ENCODE results near the gene ZNF281. TPM values are rescaled to one million over a fixed set of nuclear protein-coding genes. Genes with fewer than 3 reads are reported as not detected.

ZNF281 gene
- total RNA-seq, 1 donor, result 45.6 TPM

- no peak overlapping the region for H3K4me3 ChIP-seq (ENCODE audit: insufficient read depth, low read length)
- H3K4me2 ChIP-seq (ENCODE audit: insufficient read depth, low read length), result peak overlapping the region; percentile 13
- H3K27me3 ChIP-seq (ENCODE audit: insufficient read depth, low read length), result no peaks in the 10 kb centered on the region
- no peaks in the 10 kb centered on the region for H4K20me1 ChIP-seq (ENCODE audit: insufficient read depth, low read length)
- H3K79me2 ChIP-seq (ENCODE audit: insufficient read depth, low read length), result peaks cover 45% of the 10 kb centered on the region
- no peak overlapping the region for H2AFZ ChIP-seq (ENCODE audit: low read length)
- peaks cover 40% of the 10 kb centered on the region for H3K36me3 ChIP-seq (ENCODE audit: insufficient read depth, low read length)
- TF ChIP-seq CTCF (IDR thresholded peaks at IDR 0.05; ENCODE audit: extremely low read depth, low read depth, low read length), result no peak
- peaks cover 15% of the 10 kb centered on the region for H3K4me1 ChIP-seq (ENCODE audit: insufficient read depth, low read length)
- peak overlapping the region; percentile 7 for H3K27ac ChIP-seq (ENCODE audit: low read depth, low read length)
- no peaks in the 10 kb centered on the region for H3K9me3 ChIP-seq (ENCODE audit: low read depth, low read length)
- no peak for DNase-seq (ENCODE audit: insufficient read length, low spot score, missing footprints)
Measured at GRCh38 chr1:200401263-200401662, 8.6 kb downstream of the ZNF281 start.

- no peak for DNase-seq (ENCODE audit: insufficient read length, low spot score, missing footprints)
- Histone ChIP-seq H3K27me3 (ENCODE audit: insufficient read depth, low read length) (no peaks in the 10 kb centered on the region), H3K79me2 (ENCODE audit: insufficient read depth, low read length) (peaks cover 38% of the 10 kb centered on the region), H3K9me3 (ENCODE audit: low read depth, low read length) (no peaks in the 10 kb centered on the region), H3K4me3 (ENCODE audit: insufficient read depth, low read length) (no peak overlapping the region), H3K36me3 (ENCODE audit: insufficient read depth, low read length) (peaks cover 34% of the 10 kb centered on the region), H4K20me1 (ENCODE audit: insufficient read depth, low read length) (no peaks in the 10 kb centered on the region), H3K27ac (ENCODE audit: low read depth, low read length) (no peak overlapping the region), H3K4me1 (ENCODE audit: insufficient read depth, low read length) (peaks cover 14% of the 10 kb centered on the region), H3K4me2 (ENCODE audit: insufficient read depth, low read length) (peak overlapping the region; percentile 33), H2AFZ (ENCODE audit: low read length) (no peak overlapping the region)
- no peak for TF ChIP-seq CTCF (IDR thresholded peaks at IDR 0.05; ENCODE audit: extremely low read depth, low read depth, low read length)
Measured at GRCh38 chr1:200400556-200400955, 9.3 kb downstream of the ZNF281 start.

- H3K4me3 ChIP-seq (ENCODE audit: insufficient read depth, low read length), result no peak overlapping the region
- peak overlapping the region; percentile 9 for H3K27ac ChIP-seq (ENCODE audit: low read depth, low read length)
- no peaks in the 10 kb centered on the region for H4K20me1 ChIP-seq (ENCODE audit: insufficient read depth, low read length)
- DNase-seq (ENCODE audit: insufficient read length, low spot score, missing footprints), result no peak
- H3K36me3 ChIP-seq (ENCODE audit: insufficient read depth, low read length), result peaks cover 28% of the 10 kb centered on the region
- no peak overlapping the region for H2AFZ ChIP-seq (ENCODE audit: low read length)
- no peaks in the 10 kb centered on the region for H3K9me3 ChIP-seq (ENCODE audit: low read depth, low read length)
- no peak for TF ChIP-seq CTCF (IDR thresholded peaks at IDR 0.05; ENCODE audit: extremely low read depth, low read depth, low read length)
- H3K4me2 ChIP-seq (ENCODE audit: insufficient read depth, low read length), result no peak overlapping the region
- peaks cover 31% of the 10 kb centered on the region for H3K79me2 ChIP-seq (ENCODE audit: insufficient read depth, low read length)
- peaks cover 12% of the 10 kb centered on the region for H3K4me1 ChIP-seq (ENCODE audit: insufficient read depth, low read length)
- no peaks in the 10 kb centered on the region for H3K27me3 ChIP-seq (ENCODE audit: insufficient read depth, low read length)
Measured at GRCh38 chr1:200399860-200400259, 10.0 kb downstream of the ZNF281 start.

- no peak for TF ChIP-seq CTCF (IDR thresholded peaks at IDR 0.05; ENCODE audit: extremely low read depth, low read depth, low read length)
- no peak overlapping the region for H3K4me3 ChIP-seq (ENCODE audit: insufficient read depth, low read length)
- no peak overlapping the region for H3K27ac ChIP-seq (ENCODE audit: low read depth, low read length)
- H2AFZ ChIP-seq (ENCODE audit: low read length), result no peak overlapping the region
- peaks cover 20% of the 10 kb centered on the region for H3K36me3 ChIP-seq (ENCODE audit: insufficient read depth, low read length)
- H3K4me2 ChIP-seq (ENCODE audit: insufficient read depth, low read length), result no peak overlapping the region
- H3K27me3 ChIP-seq (ENCODE audit: insufficient read depth, low read length), result no peaks in the 10 kb centered on the region
- peak; percentile 23 for DNase-seq (ENCODE audit: insufficient read length, low spot score, missing footprints)
- peaks cover 10% of the 10 kb centered on the region for H3K4me1 ChIP-seq (ENCODE audit: insufficient read depth, low read length)
- no peaks in the 10 kb centered on the region for H4K20me1 ChIP-seq (ENCODE audit: insufficient read depth, low read length)
- peaks cover 24% of the 10 kb centered on the region for H3K79me2 ChIP-seq (ENCODE audit: insufficient read depth, low read length)
- H3K9me3 ChIP-seq (ENCODE audit: low read depth, low read length), result no peaks in the 10 kb centered on the region
Measured at GRCh38 chr1:200398373-200398772, 11.5 kb downstream of the ZNF281 start.
